K562 (cell line): Measurements from ENCODE around the gene GART. TPM values are rescaled to one million over a fixed set of nuclear protein-coding genes. Genes with fewer than 3 reads are reported as not detected.

Source experiments
- ATAC-seq: fragments of 200-7000 bp; cut with Tn5 transposase; 3 replicates; pipeline ENCODE4 v1.9.1; 2020; ENCODE audit warnings: moderate library complexity
- BruUV-seq: library from RNA; stranded (reverse); fragments of 400-500 nt; replicated peaks from 2 replicates; lab custom pipeline; 2021; lab: Mats Ljungman, UMichigan
- CTCF ChIA-PET: fragments of 300-600 bp; formaldehyde crosslinking; extraction: SDS; loops from one replicate; lab custom pipeline; 2021; ENCODE audit warnings: low intra/inter-chr PET ratio; lab: Yijun Ruan, JAX
- POLR2A ChIA-PET: fragments of 300-600, 350-650 bp; sonication (Branson Sonifier 250); formaldehyde crosslinking; extraction: SDS; loops from one replicate; lab custom pipeline; 2021; ENCODE audit warnings: antibody characterized with exemption, inconsistent platforms; lab: Yijun Ruan, JAX
- DNase-seq, 4 experiments: peaks; one replicate each; pipeline versions ENCODE4 v3.0.0 to v3.0.0-alpha.2; 2011 to 2018; ENCODE audit warnings: low spot score in 3 of 4, mixed read lengths in 3 of 4; ENCODE audit errors: extremely low read depth in 1 of 4
- FAIRE-seq: peaks from 2 replicates; lab custom pipeline; 2011; peaks lifted over from hg19 to GRCh38; lab: Jason Lieb, UNC
- H2AFZ ChIP-seq: 2 replicates; pipeline ENCODE4 v1.6.0; 2011; ENCODE audit warnings: low read depth, low read length, control low read depth, inconsistent platforms
- H3K27ac ChIP-seq: fragments of 200-600 bp; 3 replicates; pipeline ENCODE4 v1.8.0; 2011; ENCODE audit warnings: low read depth, mild to moderate bottlenecking, control low read depth, inconsistent platforms, low read length, moderate library complexity, mixed read lengths; ENCODE audit errors: extremely low read depth
- H3K27me3 ChIP-seq, 2 experiments: fragments of 300-600 bp in 1 of 2; 2 replicates in 1 of 2; 3 replicates in 1 of 2; pipeline versions ENCODE4 v1.6.0 to v1.8.0; 2011; ENCODE audit warnings: inconsistent platforms in 2 of 2, low read length in 2 of 2, mild to moderate bottlenecking in 1 of 2, mixed read lengths in 1 of 2, moderate library complexity in 1 of 2; ENCODE audit not compliant: control insufficient read depth in 2 of 2, insufficient read depth in 2 of 2
- H3K36me3 ChIP-seq: fragments of 300-600 bp; 3 replicates; pipeline ENCODE4 v1.8.0; 2011; ENCODE audit warnings: mild to moderate bottlenecking, low read length, inconsistent platforms; ENCODE audit not compliant: control insufficient read depth, insufficient read depth
- H3K4me1 ChIP-seq, 2 experiments: fragments of 200-600 bp in 1 of 2; replicated peaks in 1 of 2; 2 replicates in 1 of 2; 3 replicates in 1 of 2; pipeline versions ENCODE4 v1.5.1 to v1.8.0; 2011; ENCODE audit warnings: inconsistent platforms in 2 of 2, low read length in 2 of 2, mild to moderate bottlenecking in 1 of 2, mixed read lengths in 1 of 2, moderate library complexity in 1 of 2; ENCODE audit not compliant: control insufficient read depth in 2 of 2, insufficient read depth in 2 of 2
- H3K4me2 ChIP-seq: 2 replicates; pipeline ENCODE4 v1.6.1; 2011; ENCODE audit warnings: low read length, control low read depth, inconsistent platforms, mixed read lengths; ENCODE audit not compliant: insufficient read depth
- H3K4me3 ChIP-seq: fragments of 200-600 bp; sonication (generic), shearing (Covaris generic); 2 replicates; pipeline ENCODE4 v1.5.1; 2016; ENCODE audit warnings: control low read depth, inconsistent platforms
- H3K79me2 ChIP-seq: fragments of 200-600 bp; 3 replicates; pipeline ENCODE4 v1.8.0; 2011; ENCODE audit warnings: low read length, inconsistent platforms; ENCODE audit not compliant: control insufficient read depth, insufficient read depth
- H3K9ac ChIP-seq, 2 experiments: 2 replicates each; pipeline versions ENCODE4 v1.6.0 to v1.6.1; 2011; ENCODE audit warnings: low read depth in 2 of 2, low read length in 2 of 2, control low read depth in 1 of 2, inconsistent platforms in 1 of 2, mild to moderate bottlenecking in 1 of 2, mixed read lengths in 1 of 2; ENCODE audit not compliant: insufficient read depth in 1 of 2
- H3K9me1 ChIP-seq: one replicate; pipeline ENCODE4 v1.6.0; 2011; ENCODE audit warnings: inconsistent platforms, mild to moderate bottlenecking, low read length, moderate library complexity; ENCODE audit not compliant: control insufficient read depth, insufficient read depth
- H3K9me3 ChIP-seq: replicated peaks from 2 replicates; pipeline ENCODE4 v1.5.1; 2011; ENCODE audit warnings: low read depth, low read length, inconsistent platforms; ENCODE audit not compliant: control insufficient read depth, insufficient read depth
- H4K20me1 ChIP-seq: replicated peaks from 2 replicates; pipeline ENCODE4 v1.6.1; 2011; ENCODE audit warnings: low read length, inconsistent platforms, mixed read lengths; ENCODE audit not compliant: control insufficient read depth, insufficient read depth
- C11orf30 ChIP-seq: fragments of 450-650 bp; IDR thresholded peaks from 2 replicates; pipeline ENCODE4 v1.6.1; 2016; ENCODE audit warnings: low read depth, mild to moderate bottlenecking
- EP400 ChIP-seq: fragments of 450-650 bp; IDR thresholded peaks from 2 replicates; pipeline ENCODE4 v1.6.1; 2017; ENCODE audit warnings: antibody characterized with exemption, mild to moderate bottlenecking, moderate library complexity
- ILF3 ChIP-seq: fragments of 450-650 bp; IDR thresholded peaks from 2 replicates; pipeline ENCODE4 v1.6.1; 2018; ENCODE audit warnings: antibody characterized with exemption, mild to moderate bottlenecking, moderate library complexity, borderline replicate concordance
- MAX ChIP-seq: sonication (generic); formaldehyde crosslinking; IDR thresholded peaks from 2 replicates; pipeline ENCODE4 v1.9.0; 2022; ENCODE audit warnings: mild to moderate bottlenecking, missing genetic modification reagents
- MIER1 ChIP-seq: fragments of 450-650 bp; IDR thresholded peaks from 2 replicates; pipeline ENCODE4 v1.6.1; 2016; ENCODE audit warnings: antibody characterized with exemption, mild to moderate bottlenecking, low read depth
- NCOR1 ChIP-seq: fragments of 450-650 bp; IDR thresholded peaks from 2 replicates; pipeline ENCODE4 v1.6.1; 2016; ENCODE audit warnings: mild to moderate bottlenecking, moderate library complexity
- NR2C1 ChIP-seq, 2 experiments: fragments of 450-650 bp; IDR thresholded peaks; 2 replicates each; pipeline ENCODE4 v1.6.1; 2017; ENCODE audit warnings: mild to moderate bottlenecking in 2 of 2, antibody characterized with exemption in 1 of 2, inconsistent platforms in 1 of 2, missing compliant biosample characterization in 1 of 2, missing genetic modification characterization in 1 of 2
- PHTF2 ChIP-seq: fragments of 250-450 bp; sonication (Bioruptor Pico); IDR thresholded peaks from 2 replicates; pipeline ENCODE4 v1.5.0; 2021; ENCODE audit warnings: mild to moderate bottlenecking
- PML ChIP-seq: IDR thresholded peaks from 2 replicates; pipeline ENCODE4 v1.6.1; 2012; ENCODE audit warnings: low read length, inconsistent platforms
- POU5F1 ChIP-seq: fragments of 150-350 bp; IDR thresholded peaks from 2 replicates; pipeline ENCODE4 v1.6.1; 2014; ENCODE audit warnings: borderline replicate concordance, low read length, low read depth, mild to moderate bottlenecking; ENCODE audit not compliant: partially characterized antibody
- SMAD1 ChIP-seq: fragments of 150-350 bp; IDR thresholded peaks from 2 replicates; pipeline ENCODE4 v1.6.1; 2014; ENCODE audit warnings: low read length, low read depth; ENCODE audit not compliant: partially characterized antibody
- ZNF146 ChIP-seq: IDR thresholded peaks from one replicate; pipeline ENCODE4 v1.6.1; 2018; ENCODE audit warnings: missing compliant biosample characterization; ENCODE audit not compliant: unreplicated experiment
- ZNF24 ChIP-seq: fragments of 450-650 bp; IDR thresholded peaks from 2 replicates; pipeline ENCODE4 v1.6.1; 2016
- ZNF263 ChIP-seq: sonication (generic); formaldehyde crosslinking; IDR thresholded peaks from 2 replicates; pipeline ENCODE4 v1.8.0; 2022; ENCODE audit warnings: mild to moderate bottlenecking, missing genetic modification reagents, borderline replicate concordance
- ZNF311 ChIP-seq: fragments of 250-450 bp; sonication (Bioruptor Pico); IDR thresholded peaks from 2 replicates; pipeline ENCODE4 v1.4.0; 2020; ENCODE audit warnings: mild to moderate bottlenecking, moderate library complexity
- ZNF384 ChIP-seq: IDR thresholded peaks from 2 replicates; pipeline ENCODE4 v1.6.1; 2012; ENCODE audit warnings: low read depth, low read length, improper control_type of control experiment
- ZSCAN29 ChIP-seq: fragments of 450-650 bp; IDR thresholded peaks from 2 replicates; pipeline ENCODE4 v1.6.1; 2017
- WGBS: fragments of 100-300 bp; shearing (Covaris generic); methylation state at CpG from one replicate; pipeline ENCODE4 v1.1.6; 2016; ENCODE audit warnings: low coverage, mixed read lengths; ENCODE audit not compliant: insufficient coverage; ENCODE audit errors: missing lambda C conversion rate; 5-methylcytosine and 5-hydroxymethylcytosine counted together
- in situ Hi-C: fragments of 300-500 bp; cut with MboI; formaldehyde crosslinking; loops from 4 replicates; pipeline ENCODE4 v1.15.0; 2018; ENCODE audit warnings: inconsistent platforms, mixed read lengths
- intact Hi-C: fragments of 100-400 bp; cut with micrococcal nuclease; formaldehyde crosslinking; loops from 2 replicates; pipeline ENCODE4 v1.14.2; 2022
- polyA plus RNA-seq, 8 experiments: library from polyadenylated mRNA; depleted of rRNA in 4 of 8; stranded (reverse) in 5 of 8; unstranded in 3 of 8; fragments of >200 nt; fragmentation: Nextera tagmentation in 2 of 8; fragmentation: Illumina TruSeq in 1 of 8; extraction: Ambion mirVana in 2 of 8; extraction: Trizol in 1 of 8; gene quantifications; 2 replicates each; pipeline versions ENCODE4 v1.2.1 to v1.2.3, GENCODE V29; 2011 to 2014; ENCODE audit warnings: inconsistent platforms in 1 of 8, missing spikeins in 1 of 8
- total RNA-seq, 7 experiments: library from RNA; depleted of rRNA in 6 of 7; stranded (reverse); fragments of >200 nt in 6 of 7; fragmentation: Illumina TruSeq in 2 of 7; extraction: Trizol in 2 of 7; gene quantifications; 2 replicates each; pipeline versions ENCODE4 v1.2.1 to v1.2.3, GENCODE V29; 2011 to 2021; ENCODE audit warnings: low replicate concordance in 1 of 7

The GART gene
- total and polyA plus RNA-seq, 9 of the 15 experiments (the other 6 are each of a cell fraction or from before 2014, with no cell fraction given) = 141 to 429 (median 349) TPM

- no peak overlapping the region for H3K4me3 ChIP-seq
- H3K9me3 ChIP-seq = no peaks in the 10 kb centered on the region
- H3K27ac ChIP-seq = no peak overlapping the region
- no peaks in the 10 kb centered on the region for H3K9me1 ChIP-seq
- H3K9ac ChIP-seq = no peak overlapping the region
- CTCF ChIA-PET = no interaction called here
- H3K27me3 ChIP-seq = no peaks in the 10 kb centered on the region
- no TSS peak for BruUV-seq
- peaks cover 55% of the 10 kb centered on the region; the same call in 2 of the 3 replicates for H3K36me3 ChIP-seq
- POLR2A ChIA-PET = interaction anchor here (0.6 to 1.0 kb wide), 2 partner anchors 15 to 28 kb away, joined by 3 read pairs; no protein-coding TSS in a partner anchor
- peak; percentile 6 for FAIRE-seq
- H3K4me1 ChIP-seq = no peaks in the 10 kb centered on the region
- no peak for DNase-seq
- intact Hi-C loops = no loop called here
- TF ChIP-seq PHTF2 (CRISPR knock-in tag) (no peak), EP400 (no peak), ZNF311 (CRISPR knock-in tag) (no peak)
- no peak overlapping the region for H3K4me2 ChIP-seq
- no peak overlapping the region for H2AFZ ChIP-seq
- ATAC-seq = no peak
- 95% methylated on average over 3 of the region's 3 CpGs for WGBS
- no peaks in the 10 kb centered on the region for H3K79me2 ChIP-seq
- in situ Hi-C loops = no loop called here
- H4K20me1 ChIP-seq = no peaks in the 10 kb centered on the region
Measured at GRCh38 chr21:33458861-33459260, 83.1 kb downstream of the GART start.

- POLR2A ChIA-PET = interaction anchor here (1.3 kb wide), 1 partner anchor 11 kb away, joined by 3 read pairs; no protein-coding TSS in a partner anchor
- TF ChIP-seq POU5F1 (no peak), ILF3 (no peak), ZNF263 (CRISPR knock-in tag) (no peak), ZSCAN29 (no peak), MIER1 (no peak), NR2C1 (IDR thresholded peaks at IDR 0.05) (no peak), NR2C1 (tag; IDR thresholded peaks at IDR 0.05) (no peak), ZNF24 (no peak), NCOR1 (no peak), ZNF146 (CRISPR knock-in tag) (no peak), SMAD1 (no peak), ZNF384 (no peak), PML (no peak), C11orf30 (peak; percentile 80), MAX (CRISPR knock-in tag) (no peak)
Measured at GRCh38 chr21:33455686-33456446, 86.1 kb downstream of the GART start.

More at GRCh38 chr21:33455686-33456446, 86.1 kb downstream of the GART start:
- Histone ChIP-seq H3K9me1 (no peaks in the 10 kb centered on the region), H3K9ac (no peak overlapping the region), H3K4me2 (no peak overlapping the region), H3K27ac (no peak overlapping the region), H3K4me3 (no peak overlapping the region), H4K20me1 (no peaks in the 10 kb centered on the region), H3K9me3 (no peaks in the 10 kb centered on the region), H3K79me2 (no peaks in the 10 kb centered on the region), H3K27me3 (no peaks in the 10 kb centered on the region), H3K36me3 (peaks cover 54% of the 10 kb centered on the region; the same call in 2 of the 3 replicates), H2AFZ (no peak overlapping the region), H3K4me1 (no peaks in the 10 kb centered on the region)
- ATAC-seq (no peak), FAIRE-seq (no peak), DNase-seq (peak in 1 of 4 experiments; percentile 3)
- 79% methylated on average over 6 of the region's 6 CpGs for WGBS
- intact Hi-C loops = no loop called here
- in situ Hi-C loops = no loop called here
- no TSS peak for BruUV-seq
- CTCF ChIA-PET = no interaction called here
